AG09309 (cell line): ENCODE measurements around the gene KRTAP2-3.
A peak's percentile ranks its signal among the peaks of the same experiment; 100 is the strongest.
"Not testable (repeated sequence)": the region's sequence is repeated elsewhere in the genome, so short reads cannot be mapped to it uniquely, and the experiment has no call there.

Experiments
- DNase-seq: peaks from one replicate; pipeline ENCODE4 v3.0.0-alpha.2; 2010; ENCODE audit warnings: low read depth
- H3K4me3 ChIP-seq: 2 replicates; pipeline ENCODE4 v1.5.1; 2011; ENCODE audit warnings: mild to moderate bottlenecking, low read depth, low read length, moderate library complexity; ENCODE audit not compliant: control insufficient read depth
- CTCF ChIP-seq: IDR thresholded peaks from 2 replicates; pipeline ENCODE4 v1.5.1; 2011; ENCODE audit warnings: mild to moderate bottlenecking, low read depth, low read length, inconsistent platforms; ENCODE audit not compliant: insufficient read depth, control insufficient read depth; ENCODE audit errors: missing control alignments

KRTAP2-3 gene

GRCh38 chr17:41054025-41054424, 5.9 kb downstream of the KRTAP2-3 start:
- H3K4me3 ChIP-seq: no peak overlapping the region
- no peak for DNase-seq
- TF ChIP-seq CTCF: no peak

- H3K4me3 ChIP-seq: no peak overlapping the region
- TF ChIP-seq CTCF: no peak
- DNase-seq: no peak
Measured at GRCh38 chr17:41052566-41052965, 7.3 kb downstream of the KRTAP2-3 start.

- no peak overlapping the region for H3K4me3 ChIP-seq
- DNase-seq: peak; percentile 58
- TF ChIP-seq CTCF: no peak
Measured at GRCh38 chr17:41049110-41049509, 10.8 kb downstream of the KRTAP2-3 start.

GRCh38 chr17:41048441-41048840, 11.5 kb downstream of the KRTAP2-3 start:
- no peak overlapping the region for H3K4me3 ChIP-seq
- TF ChIP-seq CTCF: no peak
- DNase-seq: peak; percentile 51

GRCh38 chr17:41046735-41047465, 13.0 kb downstream of the KRTAP2-3 start, which contains the start of gene KRTAP2-1:
TSS of gene KRTAP2-1 (minus strand) at chr17:41047316. CDS start at chr17:41047267, 49 bp downstream.
- DNase-seq, H3K4me3 ChIP-seq: not testable (repeated sequence)

- no peak for DNase-seq
- H3K4me3 ChIP-seq: no peak overlapping the region
- TF ChIP-seq CTCF: no peak
Measured at GRCh38 chr17:41042953-41043352, 17.0 kb downstream of the KRTAP2-3 start.

- peak; percentile 26 for TF ChIP-seq CTCF
- not testable (repeated sequence) for DNase-seq, H3K4me3 ChIP-seq
Measured at GRCh38 chr17:41040783-41041571, 18.9 kb downstream of the KRTAP2-3 start, which contains the start of gene KRTAP1-1. TSS of gene KRTAP1-1 (minus strand) at chr17:41041450. CDS start at chr17:41041397, 53 bp downstream.
